Lung (tissue), 12 donors: ENCODE measurements around the gene TAGAP. TPM values are rescaled to one million over a fixed set of nuclear protein-coding genes. Genes with fewer than 3 reads are reported as not detected.
A peak's percentile ranks its signal among the peaks of the same experiment; 100 is the strongest.

Source experiments
- ATAC-seq: fragments of 200-7000 bp; cut with Tn5 transposase; one replicate; pipeline ENCODE4 v1.9.1; 2020; ENCODE audit warnings: moderate number of reproducible peaks; ENCODE audit not compliant: insufficient read depth, low FRiP score
- DNase-seq, 3 donors: peaks; one replicate each; pipeline ENCODE4 v3.0.0-alpha.2; 2013 to 2017
- H3K27ac ChIP-seq, 2 donors: one replicate each; pipeline ENCODE4 v1.5.1; 2013; ENCODE audit warnings: mild to moderate bottlenecking in 2 of 2, moderate library complexity in 2 of 2, control low read depth in 1 of 2, inconsistent platforms in 1 of 2, low read depth in 1 of 2, low read length in 1 of 2
- H3K27me3 ChIP-seq, 3 donors: one replicate each; pipeline ENCODE4 v1.5.1; 2013; ENCODE audit warnings: low read length in 2 of 3; ENCODE audit not compliant: control insufficient read depth in 3 of 3, insufficient read depth in 3 of 3
- H3K36me3 ChIP-seq, 4 donors: one replicate each; pipeline ENCODE4 v1.5.1; 2013; ENCODE audit warnings: low read length in 4 of 4, mild to moderate bottlenecking in 1 of 4, moderate library complexity in 1 of 4; ENCODE audit not compliant: control insufficient read depth in 4 of 4, insufficient read depth in 4 of 4
- H3K4me1 ChIP-seq, 5 donors: one replicate each; pipeline ENCODE4 v1.5.1; 2013; ENCODE audit warnings: low read length in 5 of 5, mild to moderate bottlenecking in 2 of 5, moderate library complexity in 1 of 5; ENCODE audit not compliant: control insufficient read depth in 5 of 5, insufficient read depth in 5 of 5
- H3K4me3 ChIP-seq: one replicate; pipeline ENCODE4 v1.5.1; 2013; ENCODE audit warnings: mild to moderate bottlenecking, control low read depth, moderate library complexity
- H3K9ac ChIP-seq, 2 donors: one replicate each; pipeline ENCODE4 v1.5.1; 2013; ENCODE audit warnings: low read length in 2 of 2, control low read depth in 1 of 2; ENCODE audit not compliant: insufficient read depth in 1 of 2
- H3K9me3 ChIP-seq, 4 donors: one replicate each; pipeline ENCODE4 v1.5.1; 2013; ENCODE audit warnings: low read length in 3 of 4, mild to moderate bottlenecking in 1 of 4, moderate library complexity in 1 of 4; ENCODE audit not compliant: control insufficient read depth in 4 of 4, insufficient read depth in 3 of 4
- WGBS, 2 donors: extraction: QIAGEN DNeasy Blood & Tissue Kit; methylation state at CpG; one replicate each; pipeline ENCODE4 v1.1.7; 2013; 5-methylcytosine and 5-hydroxymethylcytosine counted together
- polyA plus RNA-seq, 2 donors: library from polyadenylated mRNA; stranded (reverse); fragments of 200-250 nt; gene quantifications; one replicate each; pipeline ENCODE4 v1.2.1, GENCODE V29; 2013
- total RNA-seq, 2 donors: library from RNA; depleted of rRNA in 1 of 2; stranded (reverse); fragments of >200 nt in 1 of 2; gene quantifications; one replicate each; pipeline ENCODE4 v1.2.1, GENCODE V29; 2014 to 2021
- TF ChIP-seq, protein P1 (sequence below): IDR thresholded peaks from 2 replicates; pipeline ENCODE4 v1.5.1; 2012; ENCODE audit warnings: mild to moderate bottlenecking; ENCODE audit errors: control extremely low read depth, extremely low read depth
- donor health status: control.
- donor health status: control.
- donor health status: Bipolar disorder and iron deficiency.
- donor health status: healthy.
- donor health status: DM: yes; HTN: yes; CAD: no.

The TAGAP gene
- total and polyA plus RNA-seq, 4 donors = 1.7 to 11.2 (median 8.4) TPM

GRCh38 chr6:159008656-159009288, 36.0 kb downstream of the TAGAP start:
- Histone ChIP-seq H3K36me3 (no peaks in the 10 kb centered on the region), H3K9me3 (no peaks in the 10 kb centered on the region), H3K27ac (no peak overlapping the region), H3K9ac (no peak overlapping the region), H3K4me1 (no peaks in the 10 kb centered on the region), H3K4me3 (no peak overlapping the region), H3K27me3 (no peaks in the 10 kb centered on the region)
- 68 to 72% methylated on average over 10 of the region's 10 CpGs for WGBS, 2 donors
- TF ChIP-seq, protein P1, sequence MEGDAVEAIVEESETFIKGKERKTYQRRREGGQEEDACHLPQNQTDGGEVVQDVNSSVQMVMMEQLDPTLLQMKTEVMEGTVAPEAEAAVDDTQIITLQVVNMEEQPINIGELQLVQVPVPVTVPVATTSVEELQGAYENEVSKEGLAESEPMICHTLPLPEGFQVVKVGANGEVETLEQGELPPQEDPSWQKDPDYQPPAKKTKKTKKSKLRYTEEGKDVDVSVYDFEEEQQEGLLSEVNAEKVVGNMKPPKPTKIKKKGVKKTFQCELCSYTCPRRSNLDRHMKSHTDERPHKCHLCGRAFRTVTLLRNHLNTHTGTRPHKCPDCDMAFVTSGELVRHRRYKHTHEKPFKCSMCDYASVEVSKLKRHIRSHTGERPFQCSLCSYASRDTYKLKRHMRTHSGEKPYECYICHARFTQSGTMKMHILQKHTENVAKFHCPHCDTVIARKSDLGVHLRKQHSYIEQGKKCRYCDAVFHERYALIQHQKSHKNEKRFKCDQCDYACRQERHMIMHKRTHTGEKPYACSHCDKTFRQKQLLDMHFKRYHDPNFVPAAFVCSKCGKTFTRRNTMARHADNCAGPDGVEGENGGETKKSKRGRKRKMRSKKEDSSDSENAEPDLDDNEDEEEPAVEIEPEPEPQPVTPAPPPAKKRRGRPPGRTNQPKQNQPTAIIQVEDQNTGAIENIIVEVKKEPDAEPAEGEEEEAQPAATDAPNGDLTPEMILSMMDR = peak; percentile 22
- ATAC-seq (no peak), DNase-seq (peak in 2 of 3 donors; percentile 49 to 60)

DNA sequence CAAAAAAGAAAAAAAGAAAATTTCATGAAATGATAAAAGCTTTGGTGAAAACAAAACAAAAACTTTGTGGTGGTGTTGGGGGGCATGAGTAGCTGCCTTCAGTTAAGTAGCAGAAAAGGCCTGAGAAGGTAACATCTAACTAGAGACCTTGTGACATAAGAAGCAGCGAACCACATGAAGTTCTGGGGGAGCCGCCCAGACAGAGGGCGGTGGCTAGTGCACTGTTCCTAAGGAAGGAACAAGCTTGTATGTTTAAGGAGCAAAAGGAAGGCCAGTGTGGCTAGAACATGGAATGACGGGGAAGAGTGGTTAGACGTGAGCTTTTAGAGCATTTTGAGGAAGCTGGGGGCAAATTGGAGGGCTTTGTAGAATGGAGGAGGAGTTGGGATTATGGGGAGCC, 37.3 kb downstream of the TAGAP start:
- no peaks in the 10 kb centered on the region for H3K4me1 ChIP-seq
- ATAC-seq = no peak

GRCh38 chr6:159005436-159005835, 39.4 kb downstream of the TAGAP start:
- no peak for ATAC-seq
- peaks cover 0 to 8% (median 4%) of the 10 kb centered on the region in 5 donors for H3K4me1 ChIP-seq
- no peaks in the 10 kb centered on the region for H3K27me3 ChIP-seq
- H3K4me3 ChIP-seq = no peak overlapping the region
- no peak overlapping the region for H3K9ac ChIP-seq
- no peak overlapping the region for H3K27ac ChIP-seq
- WGBS, 2 donors = 87 to 91% methylated on average over 5 of the region's 5 CpGs
- DNase-seq = no peak
- no peaks in the 10 kb centered on the region for H3K36me3 ChIP-seq
- TF ChIP-seq, protein P1 = no peak
- H3K9me3 ChIP-seq = no peaks in the 10 kb centered on the region

More for the DNA sequence above, 37.3 kb downstream of the TAGAP start:
- DNase-seq = no peak
- 75 to 81% methylated on average over 5 of the region's 5 CpGs for WGBS, 2 donors
- no peaks in the 10 kb centered on the region for H3K27me3 ChIP-seq
- no peaks in the 10 kb centered on the region for H3K36me3 ChIP-seq
- TF ChIP-seq, protein P1 = no peak
- H3K9ac ChIP-seq = no peak overlapping the region
- H3K9me3 ChIP-seq = no peaks in the 10 kb centered on the region
- no peak overlapping the region for H3K27ac ChIP-seq
- no peak overlapping the region for H3K4me3 ChIP-seq

DNA sequence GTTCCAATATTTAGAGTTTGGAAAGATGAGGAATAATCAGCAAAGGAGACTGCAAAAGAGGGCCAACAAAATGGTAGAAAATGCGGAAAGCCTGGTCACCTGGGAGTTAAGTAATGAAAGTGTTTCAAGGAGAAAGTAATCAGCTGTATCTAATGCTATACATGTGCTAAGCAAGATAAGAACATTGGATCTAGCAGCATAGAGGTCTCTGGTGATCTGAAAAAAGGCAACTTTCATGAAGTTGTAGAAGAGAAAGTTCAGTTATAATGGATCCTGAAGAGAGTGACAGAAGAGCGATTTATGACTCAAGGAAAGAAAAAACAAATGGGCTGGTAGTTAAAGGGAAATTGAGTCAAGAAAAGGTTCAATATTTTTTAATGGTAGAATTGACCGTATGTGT, 40.2 kb downstream of the TAGAP start:
- DNase-seq = no peak
- Histone ChIP-seq H3K9me3 (no peaks in the 10 kb centered on the region), H3K9ac (no peak overlapping the region), H3K27me3 (no peaks in the 10 kb centered on the region), H3K4me1 (peaks cover 0 to 11% (median 4%) of the 10 kb centered on the region in 5 donors), H3K4me3 (no peak overlapping the region), H3K27ac (no peak overlapping the region), H3K36me3 (no peaks in the 10 kb centered on the region)
- TF ChIP-seq, protein P1 = no peak
- 80 to 83% methylated on average over 3 of the region's 3 CpGs for WGBS, 2 donors
- no peak for ATAC-seq
